Panc1 (cell line): ENCODE data around the gene SRSF2.

Source experiments
- CTCF ChIP-seq: fragments of 450-650 bp; IDR thresholded peaks from 2 replicates; pipeline ENCODE4 v1.5.1; 2017; ENCODE audit warnings: mild to moderate bottlenecking
- POLR2AphosphoS5 ChIP-seq: IDR thresholded peaks from 2 replicates; pipeline ENCODE4 v1.6.1; 2012; ENCODE audit warnings: mild to moderate bottlenecking, low read depth, low read length, moderate library complexity
- SIN3A ChIP-seq: IDR thresholded peaks from 2 replicates; pipeline ENCODE4 v1.6.1; 2012; ENCODE audit warnings: low read depth, mild to moderate bottlenecking, low read length, moderate library complexity, borderline replicate concordance; ENCODE audit not compliant: insufficient read depth

- no peak for TF ChIP-seq CTCF
- no peak for TF ChIP-seq POLR2AphosphoS5
- TF ChIP-seq SIN3A: no peak
These were observed 36.9 kb downstream of the SRSF2 start for GRCh38 chr17:76700270-76700616.
